ENCODE data around the gene WWOX. TPM values are rescaled to one million over a fixed set of nuclear protein-coding genes. Genes with fewer than 3 reads are reported as not detected.

The WWOX gene
- total and polyA plus RNA-seq, 2 experiments from 2014 or later: 17.0 to 39.8 TPM

GRCh38 chr16:79062336-79062735 lies 962.9 kb downstream of the WWOX start:
- H4K20me1 ChIP-seq (ENCODE audit: insufficient read depth, poor library complexity, severe bottlenecking): no peaks in the 10 kb centered on the region
- no peak overlapping the region for H2AFZ ChIP-seq
- H3K4me1 ChIP-seq (ENCODE audit: insufficient read depth): peaks cover 5% of the 10 kb centered on the region
- H3K27ac ChIP-seq: no peak overlapping the region
- no peaks in the 10 kb centered on the region for H3K9me2 ChIP-seq (replicated peaks; ENCODE audit: insufficient read depth)
- no peaks in the 10 kb centered on the region for H3K9me3 ChIP-seq (ENCODE audit: low read depth)
- 27% methylated on average over 6 of the region's 6 CpGs for WGBS (ENCODE audit: low lambda C conversion rate, missing lambda C conversion rate)
- no peaks in the 10 kb centered on the region for H3K27me3 ChIP-seq
- H3K79me2 ChIP-seq: no peaks in the 10 kb centered on the region
- no peak for DNase-seq (ENCODE audit: low spot score)
- H3K36me3 ChIP-seq (replicated peaks; ENCODE audit: insufficient read depth, low read depth): no peaks in the 10 kb centered on the region
- no peak for TF ChIP-seq EZH2phosphoT487 (IDR thresholded peaks at IDR 0.05; ENCODE audit: low read depth, severe bottlenecking, unreplicated experiment)
- H3K4me3 ChIP-seq: no peak overlapping the region
- no peak overlapping the region for H3K4me2 ChIP-seq

GRCh38 chr16:79062821-79063220 lies 963.4 kb downstream of the WWOX start:
- 71% methylated on average over 6 of the region's 6 CpGs for WGBS (ENCODE audit: low lambda C conversion rate, missing lambda C conversion rate)

GRCh38 chr16:79064256-79064972 lies 965.0 kb downstream of the WWOX start:
- 81% methylated on average over 15 of the region's 15 CpGs for WGBS (ENCODE audit: low lambda C conversion rate, missing lambda C conversion rate)
- no peaks in the 10 kb centered on the region for H3K9me3 ChIP-seq (ENCODE audit: low read depth)
- no peak overlapping the region for H2AFZ ChIP-seq
- TF ChIP-seq EZH2phosphoT487 (IDR thresholded peaks at IDR 0.05; ENCODE audit: low read depth, severe bottlenecking, unreplicated experiment) (no peak), EZH2 (IDR thresholded peaks at IDR 0.05; ENCODE audit: borderline replicate concordance) (no peak)
- H4K20me1 ChIP-seq (ENCODE audit: insufficient read depth, poor library complexity, severe bottlenecking): no peaks in the 10 kb centered on the region
- H3K27me3 ChIP-seq: no peaks in the 10 kb centered on the region
- H3K36me3 ChIP-seq (replicated peaks; ENCODE audit: insufficient read depth, low read depth): no peaks in the 10 kb centered on the region
- H3K79me2 ChIP-seq: no peaks in the 10 kb centered on the region
- H3K4me1 ChIP-seq (ENCODE audit: insufficient read depth): peaks cover 6% of the 10 kb centered on the region
- no peak overlapping the region for H3K27ac ChIP-seq
- H3K4me3 ChIP-seq: no peak overlapping the region
- DNase-seq (ENCODE audit: low spot score): no peak
- H3K9me2 ChIP-seq (replicated peaks; ENCODE audit: insufficient read depth): no peaks in the 10 kb centered on the region
- no peak overlapping the region for H3K4me2 ChIP-seq

More at GRCh38 chr16:79062821-79063220, 963.4 kb downstream of the WWOX start:
- H3K9me2 ChIP-seq (replicated peaks; ENCODE audit: insufficient read depth): no peaks in the 10 kb centered on the region
- no peak overlapping the region for H3K4me2 ChIP-seq
- no peak for TF ChIP-seq CTCF (IDR thresholded peaks at IDR 0.05; ENCODE audit: poor library complexity)
- TF ChIP-seq EZH2phosphoT487 (IDR thresholded peaks at IDR 0.05; ENCODE audit: low read depth, severe bottlenecking, unreplicated experiment): no peak
- TF ChIP-seq EZH2 (IDR thresholded peaks at IDR 0.05; ENCODE audit: borderline replicate concordance): no peak
- H2AFZ ChIP-seq: no peak overlapping the region
- H4K20me1 ChIP-seq (ENCODE audit: insufficient read depth, poor library complexity, severe bottlenecking): no peaks in the 10 kb centered on the region
- H3K4me1 ChIP-seq (ENCODE audit: insufficient read depth): peaks cover 5% of the 10 kb centered on the region
- no peak overlapping the region for H3K4me3 ChIP-seq
- no peaks in the 10 kb centered on the region for H3K27me3 ChIP-seq
- H3K79me2 ChIP-seq: no peaks in the 10 kb centered on the region
- DNase-seq (ENCODE audit: low spot score): no peak
- H3K36me3 ChIP-seq (replicated peaks; ENCODE audit: insufficient read depth, low read depth): no peaks in the 10 kb centered on the region
- H3K9me3 ChIP-seq (ENCODE audit: low read depth): no peaks in the 10 kb centered on the region
- H3K27ac ChIP-seq: no peak overlapping the region

- Histone ChIP-seq H3K4me2 (no peak overlapping the region), H3K9me3 (ENCODE audit: low read depth) (no peaks in the 10 kb centered on the region), H3K27ac (no peak overlapping the region), H4K20me1 (ENCODE audit: insufficient read depth, poor library complexity, severe bottlenecking) (no peaks in the 10 kb centered on the region), H2AFZ (no peak overlapping the region), H3K79me2 (no peaks in the 10 kb centered on the region), H3K27me3 (no peaks in the 10 kb centered on the region), H3K4me3 (no peak overlapping the region), H3K9me2 (replicated peaks; ENCODE audit: insufficient read depth) (no peaks in the 10 kb centered on the region), H3K4me1 (ENCODE audit: insufficient read depth) (peaks cover 21% of the 10 kb centered on the region), H3K36me3 (replicated peaks; ENCODE audit: insufficient read depth, low read depth) (no peaks in the 10 kb centered on the region)
- TF ChIP-seq EZH2 (IDR thresholded peaks at IDR 0.05; ENCODE audit: borderline replicate concordance) (no peak), CTCF (IDR thresholded peaks at IDR 0.05; ENCODE audit: poor library complexity) (no peak), EZH2phosphoT487 (IDR thresholded peaks at IDR 0.05; ENCODE audit: low read depth, severe bottlenecking, unreplicated experiment) (no peak)
- DNase-seq (ENCODE audit: low spot score): no peak
- 86% methylated on average over 7 of the region's 7 CpGs for WGBS (ENCODE audit: low lambda C conversion rate, missing lambda C conversion rate)
Measured at GRCh38 chr16:79066561-79066960, 967.1 kb downstream of the WWOX start.

Measured in hepatocyte (in vitro differentiated cells).